GM19467 (cell line): ENCODE data around the gene ATP7A.
"Not testable (repeated sequence)": the region's sequence is repeated elsewhere in the genome, so short reads cannot be mapped to it uniquely, and the experiment has no call there.

Source experiments
- ATAC-seq: cut with Tn5 transposase; IDR thresholded peaks from one replicate; pipeline ENCODE4 v1.9.1; 2021; ENCODE audit warnings: mild to moderate bottlenecking, moderate library complexity; ENCODE audit not compliant: unreplicated experiment

The ATP7A gene

GRCh38 chrX:77945031-77945430 lies 34.5 kb downstream of the ATP7A start:
- ATAC-seq = not testable (repeated sequence)

DNA sequence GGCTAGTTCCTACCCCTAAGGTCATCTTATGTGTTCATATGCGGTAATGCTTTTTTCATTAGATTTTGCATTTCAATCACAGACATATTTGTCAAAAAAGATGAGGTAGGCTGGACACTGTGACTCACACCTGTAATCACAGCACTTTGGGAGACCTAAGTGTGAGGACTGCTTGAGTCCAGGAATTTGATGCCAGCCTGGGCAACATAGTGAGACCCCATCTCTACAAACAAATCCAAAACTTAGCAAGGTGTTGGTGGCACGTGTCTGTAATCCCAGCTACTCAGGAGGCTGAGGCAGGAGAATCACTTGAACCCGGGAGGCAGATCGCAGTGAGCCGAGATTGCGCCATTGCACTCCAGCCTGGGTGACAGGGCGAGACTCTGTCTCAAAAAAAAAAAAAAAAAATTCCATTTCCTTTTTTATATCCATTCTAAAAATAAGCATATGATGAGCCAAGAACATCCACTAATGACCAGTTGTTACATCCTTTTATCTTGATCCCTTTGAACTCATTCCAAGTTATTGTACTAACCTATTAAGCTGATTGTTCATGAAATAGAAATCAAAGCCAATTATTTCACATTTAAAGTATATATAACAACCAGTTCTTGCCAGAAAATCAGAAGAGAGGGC lies 35.5 kb downstream of the ATP7A start:
- no peak for ATAC-seq

- no peak for ATAC-seq
Observed at GRCh38 chrX:77946571-77946970, 36.1 kb downstream of the ATP7A start.

DNA sequence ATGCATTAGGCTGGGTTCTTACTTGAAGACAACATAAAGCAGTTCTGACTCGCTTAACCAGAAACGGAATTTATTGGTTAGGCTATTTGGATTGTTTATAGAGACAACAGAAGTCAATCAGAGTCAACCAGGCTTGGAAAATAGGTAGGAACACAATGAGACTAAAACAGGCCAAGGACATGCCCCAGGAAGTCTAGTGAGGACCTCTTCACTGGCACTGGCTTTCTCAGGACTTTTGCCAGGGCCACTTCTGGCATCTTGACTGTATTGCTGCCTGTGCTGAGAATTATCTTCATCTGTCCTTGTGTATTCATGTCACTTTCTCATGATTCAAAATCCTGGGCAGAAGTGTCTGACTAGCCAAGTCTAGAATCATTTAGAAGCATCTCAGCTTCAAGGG lies 39.3 kb downstream of the ATP7A start:
- no peak for ATAC-seq

DNA sequence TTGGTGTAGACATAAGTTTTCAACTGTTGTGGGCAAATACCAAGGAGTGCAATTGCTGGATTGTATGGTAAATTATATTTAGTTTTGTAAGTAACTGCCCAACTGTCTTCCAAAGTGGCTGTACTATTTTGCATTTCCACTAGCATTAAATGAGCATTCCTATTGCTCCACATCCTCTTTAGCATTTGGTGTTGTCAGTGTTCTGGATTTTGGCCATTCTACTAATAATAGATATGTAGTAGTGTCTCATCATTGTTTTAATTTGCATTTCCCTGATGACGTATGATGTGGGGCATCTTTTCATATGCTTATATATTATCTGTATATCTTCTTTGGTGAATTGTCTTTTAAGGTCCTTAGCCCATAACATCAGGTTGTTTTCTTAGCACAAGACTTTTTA lies 41.7 kb downstream of the ATP7A start:
- ATAC-seq = no peak

DNA sequence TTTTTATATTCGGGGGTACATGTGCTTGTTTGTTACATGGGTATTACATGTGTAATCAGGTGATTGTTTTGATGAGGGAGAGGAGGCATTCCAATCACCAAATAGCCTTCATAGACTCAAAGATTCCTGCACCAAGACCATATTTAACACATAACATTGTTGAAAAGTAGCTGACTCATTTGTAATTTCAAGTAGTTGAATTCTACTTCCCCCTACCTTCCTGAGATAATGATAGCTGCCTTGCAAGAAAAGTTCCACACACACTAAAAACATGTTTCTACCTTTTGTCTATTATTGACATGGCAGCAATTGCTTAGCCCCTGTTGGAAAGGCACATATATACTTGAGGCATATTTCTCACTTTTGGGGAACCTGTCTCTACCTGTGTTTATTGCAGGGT lies 42.8 kb downstream of the ATP7A start:
- ATAC-seq = no peak

- ATAC-seq = no peak
Observed at GRCh38 chrX:77953708-77954107, 43.2 kb downstream of the ATP7A start.

DNA sequence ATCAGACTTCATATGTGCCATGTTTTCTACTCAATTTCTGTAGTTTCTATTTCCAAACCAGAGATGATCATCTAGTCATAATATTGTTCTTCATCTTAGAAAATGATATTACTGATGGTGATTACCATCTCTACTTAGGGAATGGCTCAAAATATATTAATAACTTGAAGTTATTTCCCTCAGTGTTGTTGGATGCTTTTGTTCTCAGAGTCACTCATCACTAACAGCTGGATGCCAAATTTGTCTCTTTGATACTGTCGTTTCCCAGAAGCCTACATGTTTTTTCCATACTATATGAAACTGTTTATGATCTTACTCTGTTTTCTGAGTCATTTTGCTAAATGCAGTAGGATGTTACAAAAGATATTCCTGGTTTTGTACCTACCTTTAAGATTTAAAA lies 50.1 kb downstream of the ATP7A start:
- no peak for ATAC-seq

- no peak for ATAC-seq
Observed at GRCh38 chrX:77961063-77961462, 50.6 kb downstream of the ATP7A start.

DNA sequence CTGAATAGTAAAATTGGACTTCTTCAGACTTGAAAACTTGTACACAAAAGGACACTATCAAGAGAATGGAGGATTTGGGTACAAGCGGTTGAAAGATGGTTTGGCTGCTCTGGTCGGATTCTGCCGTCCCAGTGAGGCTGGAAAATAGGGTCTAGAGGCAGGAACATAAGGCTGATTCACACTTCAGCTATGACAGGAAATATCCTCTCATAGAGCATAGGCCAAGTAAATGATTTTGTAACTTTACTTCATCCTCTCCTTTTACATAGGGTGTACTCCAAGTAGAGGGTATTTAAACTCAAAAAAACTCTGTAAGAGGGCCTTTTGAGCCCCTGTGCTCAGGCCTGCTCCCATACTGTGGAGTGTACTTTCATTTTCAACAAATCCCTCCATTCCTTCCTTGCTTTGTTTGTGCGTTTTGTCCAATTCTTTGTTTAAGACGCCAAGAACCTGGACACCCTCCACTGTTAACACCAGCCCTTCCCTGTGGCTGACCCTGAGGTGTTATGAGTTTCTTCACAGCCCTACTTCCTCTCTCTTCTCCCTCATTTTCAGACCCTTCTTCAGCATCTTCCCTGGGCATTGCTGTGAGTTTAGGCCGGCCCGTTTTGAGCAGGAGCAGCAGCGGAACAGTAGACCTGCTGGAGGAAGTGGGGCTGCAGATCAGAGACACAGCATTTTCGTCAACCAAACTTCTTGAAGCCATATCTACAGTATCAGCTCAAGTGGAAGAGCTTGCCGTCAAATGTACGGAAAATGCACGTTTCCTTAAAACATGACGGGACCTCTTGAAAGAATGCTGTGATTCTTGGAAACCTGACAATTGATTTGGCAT lies 51.8 kb downstream of the ATP7A start:
- ATAC-seq = no peak

- ATAC-seq = no peak
Observed at GRCh38 chrX:77966361-77966760, 55.9 kb downstream of the ATP7A start.

DNA sequence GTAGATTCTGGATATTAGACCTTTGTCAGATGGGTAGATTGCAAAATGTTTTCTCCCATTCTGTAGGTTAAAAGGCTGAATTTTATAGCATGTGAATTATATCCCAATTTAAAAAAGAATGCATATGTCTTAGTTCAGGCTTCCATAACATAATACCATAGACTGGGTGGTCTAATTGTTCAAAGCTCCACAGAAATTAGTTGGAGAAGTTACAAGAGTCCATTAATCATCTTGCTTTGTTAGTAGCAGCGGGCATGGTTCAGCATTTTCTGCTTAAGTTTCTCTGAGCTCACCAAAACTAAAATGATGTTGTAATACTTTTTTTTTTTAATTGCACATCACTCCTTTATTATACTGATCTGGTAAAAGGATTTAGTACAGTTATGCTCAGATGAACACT lies 57.1 kb downstream of the ATP7A start:
- ATAC-seq = no peak

- ATAC-seq = no peak
Observed at GRCh38 chrX:77969538-77969937, 59.0 kb downstream of the ATP7A start, which contains the start of gene PGAM4. TSS of gene PGAM4 (minus strand) at chrX:77969638. CDS start at chrX:77969638, 0 bp downstream.

DNA sequence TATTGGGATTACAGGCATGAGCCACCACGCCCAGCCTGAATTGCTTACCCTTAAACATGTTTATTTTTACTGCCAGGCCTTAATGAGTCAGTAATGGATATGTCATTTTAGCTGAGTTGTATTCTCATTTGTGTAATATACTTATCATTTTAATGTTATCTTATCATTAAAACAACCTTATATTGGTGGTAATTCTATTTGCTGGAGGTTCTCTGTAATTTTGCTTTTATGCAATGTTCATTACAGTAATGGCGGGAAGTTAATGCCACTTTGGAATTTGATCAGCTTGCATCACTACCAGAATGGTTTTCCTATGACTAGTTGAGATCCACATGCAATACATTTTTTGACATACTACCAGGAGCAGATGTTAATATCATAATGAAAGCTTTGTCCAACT lies 65.3 kb downstream of the ATP7A start:
- no peak for ATAC-seq

DNA sequence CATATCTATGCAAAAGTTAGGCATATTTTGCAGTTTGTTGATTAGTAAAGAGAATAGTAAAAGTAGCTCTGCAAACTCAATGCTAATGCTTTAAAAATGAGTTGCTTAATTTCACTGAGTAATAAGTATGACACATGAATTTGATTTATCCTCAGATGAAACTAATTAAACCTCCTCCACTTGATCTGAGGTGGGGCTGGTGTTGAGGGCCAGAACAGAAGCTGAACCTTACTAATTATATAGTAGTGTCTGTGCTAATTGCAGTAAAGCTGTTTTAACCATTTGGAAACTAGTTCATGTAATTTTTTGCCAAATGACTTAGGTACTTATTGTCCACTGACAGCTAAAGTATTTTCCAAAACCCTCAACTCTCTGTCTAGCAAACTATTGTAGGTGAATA lies 66.6 kb downstream of the ATP7A start:
- ATAC-seq = no peak

DNA sequence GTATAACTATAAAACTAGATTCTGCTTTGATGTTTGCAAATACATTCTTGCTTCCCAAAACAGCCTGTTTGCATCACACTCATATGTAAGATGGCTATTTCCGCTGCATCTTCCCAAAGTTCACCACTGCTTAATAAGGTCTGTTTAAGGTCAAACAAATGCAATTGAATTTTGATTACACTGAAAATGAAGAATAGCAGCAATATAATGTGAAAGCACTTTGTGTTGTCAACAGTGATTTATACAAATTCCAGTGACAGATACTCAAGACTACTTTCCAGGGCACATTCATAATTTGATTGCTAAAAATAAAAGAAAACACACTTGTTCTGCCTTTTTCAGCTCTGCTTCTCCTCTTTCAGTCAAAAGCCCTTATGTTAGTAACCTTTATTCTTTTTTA lies 67.0 kb downstream of the ATP7A start:
- ATAC-seq = no peak

GRCh38 chrX:77979870-77980269 lies 69.4 kb downstream of the ATP7A start:
- no peak for ATAC-seq

DNA sequence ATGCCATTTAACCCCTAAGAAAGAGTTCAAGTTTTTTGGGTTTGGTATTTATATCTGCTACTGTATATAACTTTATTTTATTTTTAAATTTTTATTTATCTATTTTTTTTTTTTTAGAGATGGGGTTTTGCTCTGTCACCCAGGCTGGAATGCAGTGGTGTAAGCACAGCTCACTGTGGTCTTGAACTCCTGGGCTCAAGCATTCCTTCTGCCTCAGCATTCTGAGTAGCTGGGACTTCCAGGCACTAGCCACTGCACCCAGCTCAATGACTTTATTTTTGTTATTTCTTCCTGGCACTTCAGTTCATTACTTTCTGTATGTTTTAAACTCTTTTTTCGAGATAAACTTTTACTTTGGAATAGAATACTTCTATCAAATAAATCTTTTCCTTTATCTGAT lies 101.4 kb downstream of the ATP7A start:
- ATAC-seq = no peak

DNA sequence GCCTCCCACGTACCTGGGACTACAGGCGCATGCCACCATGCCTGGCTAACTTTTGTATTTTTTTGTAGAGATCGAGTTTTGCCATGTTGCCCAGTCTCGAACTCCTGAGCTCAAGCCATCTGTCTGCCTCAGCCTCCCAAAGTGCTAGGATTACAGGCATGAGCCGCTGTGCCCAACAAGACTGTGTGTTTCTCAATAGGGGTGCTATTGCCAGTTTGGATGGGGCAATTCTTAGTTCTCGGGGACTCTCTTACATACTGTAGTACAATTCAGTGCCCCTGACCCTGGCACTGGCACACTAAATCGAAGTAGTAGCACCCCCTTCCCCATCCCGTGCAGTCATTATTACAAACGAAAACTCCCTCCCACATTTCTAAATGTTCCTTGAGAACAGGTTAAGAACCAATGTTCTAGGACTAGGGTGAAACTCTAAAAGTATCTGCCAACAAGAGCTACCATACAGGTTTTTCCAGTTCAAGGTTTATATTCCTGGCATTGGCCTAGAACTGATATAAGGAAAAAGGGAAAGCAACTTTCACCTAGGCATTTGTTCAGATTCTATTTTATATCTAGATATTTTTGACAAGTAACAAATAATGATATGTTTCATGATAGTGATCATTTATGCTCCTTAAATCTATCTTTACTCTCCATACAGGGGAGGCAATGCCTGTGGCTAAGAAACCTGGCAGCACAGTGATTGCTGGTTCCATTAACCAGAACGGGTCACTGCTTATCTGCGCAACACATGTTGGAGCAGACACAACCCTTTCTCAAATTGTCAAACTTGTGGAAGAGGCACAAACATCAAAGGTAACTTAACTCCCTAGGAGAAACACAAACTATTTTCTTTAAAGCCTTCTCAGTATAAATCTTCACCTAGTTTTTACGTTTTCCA lies 109.3 kb downstream of the ATP7A start:
- no peak for ATAC-seq

GRCh38 chrX:78024349-78025059 lies 114.0 kb downstream of the ATP7A start:
- peak; percentile 54 for ATAC-seq

DNA sequence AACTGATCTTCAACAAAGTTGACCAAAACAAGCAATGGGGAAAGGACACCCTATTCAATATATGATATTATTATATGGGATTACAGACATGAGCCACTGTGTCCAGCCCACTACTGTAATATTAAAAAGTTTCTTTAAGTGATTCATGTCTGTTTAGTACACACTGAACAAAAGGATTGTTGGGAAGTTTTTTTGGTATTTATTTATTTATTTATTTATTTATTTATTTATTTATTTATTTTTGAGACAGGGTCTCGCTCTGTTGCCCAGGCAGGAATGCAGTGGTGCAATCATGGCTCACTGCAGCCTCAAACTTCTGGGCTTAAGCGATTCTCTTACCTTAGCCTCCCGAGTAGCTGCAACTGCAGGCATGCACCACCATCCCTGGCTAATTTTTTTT lies 117.3 kb downstream of the ATP7A start:
- ATAC-seq = no peak
